Liver (tissue), 3 donors: ENCODE data around the gene QSOX1.

Experiments used
- ATF3 ChIP-seq: IDR thresholded peaks from 2 replicates; pipeline ENCODE4 v1.6.1; 2016; ENCODE audit warnings: antibody characterized with exemption
- CTCF ChIP-seq: fragments of 150-350 bp; IDR thresholded peaks from 2 replicates; pipeline ENCODE4 v1.5.1; 2017; ENCODE audit warnings: improper control_type of control experiment, low read depth, low read length; ENCODE audit not compliant: missing input control
- GABPA ChIP-seq, 2 donors: IDR thresholded peaks in 1 of 2; conservative IDR thresholded peaks in 1 of 2; 2 replicates each; pipeline ENCODE4 v1.6.1; 2016; ENCODE audit warnings: antibody characterized with exemption in 2 of 2, mild to moderate bottlenecking in 1 of 2, moderate library complexity in 1 of 2
- MAX ChIP-seq: IDR thresholded peaks from 2 replicates; pipeline ENCODE4 v1.6.1; 2016; ENCODE audit warnings: antibody characterized with exemption
- NR2F2 ChIP-seq: IDR thresholded peaks from 2 replicates; pipeline ENCODE4 v1.6.1; 2016; ENCODE audit warnings: antibody characterized with exemption
- SP1 ChIP-seq: IDR thresholded peaks from 2 replicates; pipeline ENCODE4 v1.6.1; 2018; ENCODE audit warnings: antibody characterized with exemption, mild to moderate bottlenecking
- TAF1 ChIP-seq: conservative IDR thresholded peaks from 2 replicates; pipeline ENCODE4 v1.6.1; 2016; ENCODE audit warnings: antibody characterized with exemption, mild to moderate bottlenecking
- donor health status: healthy.
- donor health status: healthy.

GRCh38 chr1:180163041-180163440, 8.4 kb downstream of the QSOX1 start:
- TF ChIP-seq MAX: no peak
- no peak for TF ChIP-seq CTCF
- no peak for TF ChIP-seq ATF3
- no peak for TF ChIP-seq GABPA (IDR thresholded peaks at IDR 0.05 in 1 of 2, conservative IDR thresholded peaks at IDR 0.05 in 1 of 2)
- TF ChIP-seq SP1: no peak
- TF ChIP-seq NR2F2: no peak
- no peak for TF ChIP-seq TAF1
